ENCODE data around the gene CDH4. TPM values are rescaled to one million over a fixed set of nuclear protein-coding genes. Genes with fewer than 3 reads are reported as not detected.

CDH4 gene
- total RNA-seq, 1 donor from 2014 or later = 39.7 TPM

GRCh38 chr20:61564628-61565027 is 312.6 kb downstream of the CDH4 start:
- Histone ChIP-seq H3K4me3 (ENCODE audit: low read depth, low read length) (no peak overlapping the region), H3K36me3 (ENCODE audit: control insufficient read depth, insufficient read depth, low read length) (no peaks in the 10 kb centered on the region), H3K27me3 (ENCODE audit: control insufficient read depth, insufficient read depth, low read length) (no peaks in the 10 kb centered on the region)
- DNase-seq (ENCODE audit: low read depth) = no peak
- no peak for TF ChIP-seq CTCF (IDR thresholded peaks at IDR 0.05; ENCODE audit: insufficient read depth, low read length, poor library complexity, severe bottlenecking)

- Histone ChIP-seq H3K36me3 (ENCODE audit: control insufficient read depth, insufficient read depth, low read length) (no peaks in the 10 kb centered on the region), H3K27me3 (ENCODE audit: control insufficient read depth, insufficient read depth, low read length) (no peaks in the 10 kb centered on the region), H3K4me3 (ENCODE audit: low read depth, low read length) (no peak overlapping the region)
- DNase-seq (ENCODE audit: low read depth) = no peak
- no peak for TF ChIP-seq CTCF (IDR thresholded peaks at IDR 0.05; ENCODE audit: insufficient read depth, low read length, poor library complexity, severe bottlenecking)
Observed at GRCh38 chr20:61565791-61566190, 313.7 kb downstream of the CDH4 start.

- DNase-seq (ENCODE audit: low read depth) = no peak
- TF ChIP-seq CTCF (IDR thresholded peaks at IDR 0.05; ENCODE audit: insufficient read depth, low read length, poor library complexity, severe bottlenecking) = no peak
- no peaks in the 10 kb centered on the region for H3K27me3 ChIP-seq (ENCODE audit: control insufficient read depth, insufficient read depth, low read length)
- H3K4me3 ChIP-seq (ENCODE audit: low read depth, low read length) = no peak overlapping the region
- H3K36me3 ChIP-seq (ENCODE audit: control insufficient read depth, insufficient read depth, low read length) = no peaks in the 10 kb centered on the region
Observed at GRCh38 chr20:61566691-61567090, 314.6 kb downstream of the CDH4 start.

GRCh38 chr20:61567204-61567603 is 315.1 kb downstream of the CDH4 start:
- DNase-seq (ENCODE audit: low read depth) = no peak
- TF ChIP-seq CTCF (IDR thresholded peaks at IDR 0.05; ENCODE audit: insufficient read depth, low read length, poor library complexity, severe bottlenecking) = no peak
- no peaks in the 10 kb centered on the region for H3K27me3 ChIP-seq (ENCODE audit: control insufficient read depth, insufficient read depth, low read length)
- H3K36me3 ChIP-seq (ENCODE audit: control insufficient read depth, insufficient read depth, low read length) = no peaks in the 10 kb centered on the region
- no peak overlapping the region for H3K4me3 ChIP-seq (ENCODE audit: low read depth, low read length)

- no peak for DNase-seq (ENCODE audit: low read depth)
- Histone ChIP-seq H3K27me3 (ENCODE audit: control insufficient read depth, insufficient read depth, low read length) (no peaks in the 10 kb centered on the region), H3K36me3 (ENCODE audit: control insufficient read depth, insufficient read depth, low read length) (no peaks in the 10 kb centered on the region), H3K4me3 (ENCODE audit: low read depth, low read length) (no peak overlapping the region)
- TF ChIP-seq CTCF (IDR thresholded peaks at IDR 0.05; ENCODE audit: insufficient read depth, low read length, poor library complexity, severe bottlenecking) = no peak
Observed at GRCh38 chr20:61569825-61570224, 317.8 kb downstream of the CDH4 start.

GRCh38 chr20:61570646-61571195 is 318.7 kb downstream of the CDH4 start:
- TF ChIP-seq CTCF (IDR thresholded peaks at IDR 0.05; ENCODE audit: insufficient read depth, low read length, poor library complexity, severe bottlenecking) = no peak
- H3K27me3 ChIP-seq (ENCODE audit: control insufficient read depth, insufficient read depth, low read length) = no peaks in the 10 kb centered on the region

More at GRCh38 chr20:61570646-61571195, 318.7 kb downstream of the CDH4 start:
- no peak for DNase-seq (ENCODE audit: low read depth)
- no peaks in the 10 kb centered on the region for H3K36me3 ChIP-seq (ENCODE audit: control insufficient read depth, insufficient read depth, low read length)
- no peak overlapping the region for H3K4me3 ChIP-seq (ENCODE audit: low read depth, low read length)
